H1 (cell line): Measurements from ENCODE around the gene NXPH3. TPM values are rescaled to one million over a fixed set of nuclear protein-coding genes. Genes with fewer than 3 reads are reported as not detected.
A peak's percentile ranks its signal among the peaks of the same experiment; 100 is the strongest.

Source experiments
- CHD1 ChIP-seq: IDR thresholded peaks from 2 replicates; pipeline ENCODE4 v1.6.1; 2012; ENCODE audit warnings: low read depth, low read length, improper control_type of control experiment
- EP300 ChIP-seq, 2 experiments: IDR thresholded peaks; 1 replicate in 1 of 2; 2 replicates in 1 of 2; pipeline ENCODE4 v1.6.1; 2011 to 2012; ENCODE audit warnings: low read depth in 2 of 2, low read length in 2 of 2, mild to moderate bottlenecking in 2 of 2, borderline replicate concordance in 1 of 2, inconsistent platforms in 1 of 2, moderate library complexity in 1 of 2
- FOSL1 ChIP-seq: IDR thresholded peaks from 2 replicates; pipeline ENCODE4 v1.6.1; 2011; ENCODE audit warnings: mild to moderate bottlenecking, low read depth, low read length, moderate library complexity; ENCODE audit not compliant: insufficient read depth
- GABPA ChIP-seq: IDR thresholded peaks from 2 replicates; pipeline ENCODE4 v1.6.1; 2011; ENCODE audit warnings: mild to moderate bottlenecking, low read length, moderate library complexity, borderline replicate concordance; ENCODE audit not compliant: insufficient read depth
- KDM1A ChIP-seq: fragments of 200-600, 300-600 bp; sonication (generic); IDR thresholded peaks from 2 replicates; pipeline ENCODE4 v1.7.1; 2016; ENCODE audit warnings: mild to moderate bottlenecking, low read length, borderline replicate concordance
- KDM5A ChIP-seq: fragments of 200-600 bp; IDR thresholded peaks from 2 replicates; pipeline ENCODE4 v1.7.1; 2012; ENCODE audit warnings: mild to moderate bottlenecking, low read length, inconsistent platforms, mixed read lengths
- MAFK ChIP-seq: IDR thresholded peaks from 2 replicates; pipeline ENCODE4 v1.6.1; 2012; ENCODE audit warnings: low read depth, mild to moderate bottlenecking, improper control_type of control experiment, low read length
- RNF2 ChIP-seq: fragments of 200-900, 300-1000 bp; sonication (generic); IDR thresholded peaks from 2 replicates; pipeline ENCODE4 v1.7.1; 2016; ENCODE audit warnings: borderline replicate concordance, low read depth, mild to moderate bottlenecking, antibody characterized with exemption, low read length; ENCODE audit not compliant: poor library complexity, severe bottlenecking; ENCODE audit errors: missing control alignments
- RXRA ChIP-seq: IDR thresholded peaks from 2 replicates; pipeline ENCODE4 v1.6.1; 2011; ENCODE audit warnings: low read depth, mild to moderate bottlenecking, low read length, moderate library complexity; ENCODE audit not compliant: insufficient read depth
- SP1 ChIP-seq: IDR thresholded peaks from 2 replicates; pipeline ENCODE4 v1.6.1; 2011; ENCODE audit warnings: low read depth, low read length
- SP4 ChIP-seq: IDR thresholded peaks from 2 replicates; pipeline ENCODE4 v1.6.1; 2012; ENCODE audit warnings: low read length, inconsistent platforms
- SRF ChIP-seq: IDR thresholded peaks from 2 replicates; pipeline ENCODE4 v1.6.1; 2011; ENCODE audit warnings: mild to moderate bottlenecking, low read depth, low read length, moderate library complexity
- TAF1 ChIP-seq: IDR thresholded peaks from 2 replicates; pipeline ENCODE4 v1.6.1; 2011; ENCODE audit warnings: mild to moderate bottlenecking, low read depth, low read length
- TBP ChIP-seq: IDR thresholded peaks from 2 replicates; pipeline ENCODE4 v1.6.1; 2011; ENCODE audit warnings: low read depth, low read length, improper control_type of control experiment
- TEAD4 ChIP-seq: IDR thresholded peaks from 2 replicates; pipeline ENCODE4 v1.6.1; 2012; ENCODE audit warnings: low read depth, low read length, inconsistent platforms, mixed read lengths
- YY1 ChIP-seq: IDR thresholded peaks from 2 replicates; pipeline ENCODE4 v1.6.1; 2011; ENCODE audit warnings: low read depth, mild to moderate bottlenecking, low read length
- polyA plus RNA-seq, 7 experiments: library from polyadenylated mRNA; depleted of rRNA in 3 of 7; stranded (reverse) in 5 of 7; unstranded in 2 of 7; fragments of >200 nt in 5 of 7; fragments of 200-250 nt in 2 of 7; gene quantifications; 1 replicate in 5 of 7; 2 replicates in 1 of 7; 4 replicates in 1 of 7; pipeline versions ENCODE4 v1.2.1 to v1.2.3, GENCODE V29; 2011 to 2013; ENCODE audit warnings: missing spikeins in 2 of 7, mixed read lengths in 2 of 7
- total RNA-seq: library from RNA; stranded (reverse); fragmentation: NEBNext Ultra II Directional; extraction: Animal tissue kit (Norgen Biotek cat#: 25700); gene quantifications from 2 replicates; pipeline ENCODE4 v1.2.1, GENCODE V29; 2021
- TF ChIP-seq, protein P1 (sequence below): IDR thresholded peaks from 2 replicates; pipeline ENCODE4 v1.6.1; 2011; ENCODE audit warnings: low read length, improper control_type of control experiment
- TF ChIP-seq, protein P2 (sequence below): IDR thresholded peaks from 2 replicates; pipeline ENCODE4 v1.6.1; 2012; ENCODE audit warnings: low read length, inconsistent platforms
- TF ChIP-seq, protein P3 (sequence below): IDR thresholded peaks from 2 replicates; pipeline ENCODE4 v1.6.1; 2012; ENCODE audit warnings: inconsistent platforms

The NXPH3 gene
- total and polyA plus RNA-seq, 2 of the 8 experiments (the other 6 are each of a cell fraction or from before 2014, with no cell fraction given): 2.5 to 3.7 TPM

DNA sequence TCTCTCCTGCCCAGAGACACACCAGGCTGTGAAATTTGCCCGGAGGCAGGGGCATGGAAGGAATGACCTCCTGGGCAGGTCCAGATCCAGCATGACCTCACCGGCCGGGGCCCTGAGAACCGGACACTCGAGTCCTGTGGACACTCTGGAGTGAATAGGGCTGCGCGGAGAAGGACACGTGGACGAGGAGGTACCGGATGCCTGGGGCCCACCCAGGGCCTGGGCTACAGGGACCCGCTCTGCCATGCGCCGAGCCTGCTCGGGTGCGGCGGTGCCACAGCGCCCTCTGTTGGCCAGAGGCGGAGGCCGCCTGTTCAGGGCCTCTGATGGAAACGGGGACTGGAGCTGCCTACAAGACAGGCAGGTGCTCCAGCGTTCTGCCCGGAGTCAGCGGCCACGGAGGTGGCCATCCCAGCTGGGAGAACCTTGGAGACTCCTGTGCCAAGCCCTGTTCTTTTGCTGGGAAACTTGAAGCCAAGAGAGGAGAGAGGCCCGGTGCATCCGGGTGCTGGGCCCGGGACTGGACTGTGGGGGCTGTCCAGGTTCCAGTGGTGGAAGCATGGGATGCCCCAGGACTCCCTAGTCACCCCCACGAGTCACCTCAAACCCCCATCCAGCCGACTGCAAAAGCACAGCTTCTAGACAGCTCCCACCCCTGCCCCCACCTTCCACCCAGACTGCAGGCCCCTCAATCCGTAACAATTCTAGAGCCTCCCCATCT is 19.3 kb upstream of the NXPH3 start (continued):
- peak; percentile 69; the same call in 1 of the 2 replicates for TF ChIP-seq GABPA
- TF ChIP-seq CHD1: no peak
- no peak for TF ChIP-seq FOSL1
- TF ChIP-seq SRF: no peak
- no peak for TF ChIP-seq KDM1A
- no peak; the same call in 1 of the 2 replicates for TF ChIP-seq SP4
- TF ChIP-seq EP300 (IDR thresholded peaks at IDR 0.05; ENCODE audit: borderline replicate concordance in 1 of 2, low read depth in 2 of 2, low read length in 2 of 2): peak in 1 of 2 experiments; percentile 36; a peak in 1 of 3 replicates
- peak; percentile 30; the same call in 1 of the 2 replicates for TF ChIP-seq TAF1
- TF ChIP-seq SP1: no peak
- TF ChIP-seq RNF2: no peak
- no peak for TF ChIP-seq MAFK
- TF ChIP-seq RXRA: no peak
- TF ChIP-seq, protein P1, sequence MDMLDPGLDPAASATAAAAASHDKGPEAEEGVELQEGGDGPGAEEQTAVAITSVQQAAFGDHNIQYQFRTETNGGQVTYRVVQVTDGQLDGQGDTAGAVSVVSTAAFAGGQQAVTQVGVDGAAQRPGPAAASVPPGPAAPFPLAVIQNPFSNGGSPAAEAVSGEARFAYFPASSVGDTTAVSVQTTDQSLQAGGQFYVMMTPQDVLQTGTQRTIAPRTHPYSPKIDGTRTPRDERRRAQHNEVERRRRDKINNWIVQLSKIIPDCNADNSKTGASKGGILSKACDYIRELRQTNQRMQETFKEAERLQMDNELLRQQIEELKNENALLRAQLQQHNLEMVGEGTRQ: no peak
- peak; percentile 59; the same call in 1 of the 2 replicates for TF ChIP-seq YY1
- no peak for TF ChIP-seq TEAD4
- TF ChIP-seq, protein P2, sequence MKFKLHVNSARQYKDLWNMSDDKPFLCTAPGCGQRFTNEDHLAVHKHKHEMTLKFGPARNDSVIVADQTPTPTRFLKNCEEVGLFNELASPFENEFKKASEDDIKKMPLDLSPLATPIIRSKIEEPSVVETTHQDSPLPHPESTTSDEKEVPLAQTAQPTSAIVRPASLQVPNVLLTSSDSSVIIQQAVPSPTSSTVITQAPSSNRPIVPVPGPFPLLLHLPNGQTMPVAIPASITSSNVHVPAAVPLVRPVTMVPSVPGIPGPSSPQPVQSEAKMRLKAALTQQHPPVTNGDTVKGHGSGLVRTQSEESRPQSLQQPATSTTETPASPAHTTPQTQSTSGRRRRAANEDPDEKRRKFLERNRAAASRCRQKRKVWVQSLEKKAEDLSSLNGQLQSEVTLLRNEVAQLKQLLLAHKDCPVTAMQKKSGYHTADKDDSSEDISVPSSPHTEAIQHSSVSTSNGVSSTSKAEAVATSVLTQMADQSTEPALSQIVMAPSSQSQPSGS: no peak
- no peak for TF ChIP-seq KDM5A
- TF ChIP-seq, protein P3, sequence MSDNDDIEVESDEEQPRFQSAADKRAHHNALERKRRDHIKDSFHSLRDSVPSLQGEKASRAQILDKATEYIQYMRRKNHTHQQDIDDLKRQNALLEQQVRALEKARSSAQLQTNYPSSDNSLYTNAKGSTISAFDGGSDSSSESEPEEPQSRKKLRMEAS: peak; percentile 94
- TF ChIP-seq TBP: 0 out of 2 replicates have a peak, but pooled peaks have one; percentile 37
